ENCODE data around the gene BRPF1.

BRPF1 gene

DNA sequence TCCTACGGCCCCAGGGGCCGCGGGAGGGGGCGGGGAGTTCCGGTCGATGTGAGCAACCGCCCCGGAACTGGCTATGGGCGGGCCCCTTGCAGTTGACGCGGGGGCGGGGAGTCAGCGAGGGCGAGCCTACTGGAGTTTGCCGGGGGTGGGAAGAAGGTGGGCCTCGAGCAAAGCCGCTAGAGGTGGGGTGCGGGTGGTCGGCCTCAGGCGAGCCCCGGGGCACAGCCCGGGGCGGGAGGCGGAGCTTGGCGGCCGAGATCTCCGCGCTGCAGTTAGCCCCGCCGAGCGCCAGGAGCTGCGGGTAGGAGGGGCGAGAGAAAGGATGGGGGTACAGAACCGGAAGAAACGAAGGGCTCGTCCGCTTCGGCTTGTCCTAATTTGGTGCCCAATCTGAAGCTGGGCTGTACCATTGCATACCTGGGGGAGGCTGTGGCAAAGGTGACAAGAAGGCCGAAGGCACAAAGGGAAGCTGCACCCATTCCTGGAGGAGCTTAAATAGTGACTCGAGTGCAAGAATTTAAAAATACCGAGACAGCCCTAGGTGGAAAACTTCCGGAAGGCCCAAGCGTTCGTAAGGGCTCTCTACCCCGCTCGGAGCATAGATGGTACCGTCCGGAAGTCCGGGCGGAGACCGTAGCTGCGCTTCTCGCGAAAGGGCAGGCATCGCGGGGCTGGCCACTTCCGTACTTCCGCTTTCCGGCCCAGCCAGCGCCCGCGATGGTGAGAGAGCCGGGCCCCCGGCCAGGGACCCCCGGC lies 61.0 kb downstream of the BRPF1 start, which contains the start of the genes ARPC4 and TADA3:
TSS of gene ARPC4 (plus strand) at position 678 of the 756 bp plus-strand sequence. CDS start at position 718, 40 bp downstream.
TSS of gene TADA3 (minus strand) at position 69 of the 756 bp plus-strand sequence. CDS start 1,007 bp downstream, outside the sequence.
- DNase-seq, result peak; percentile 97

GRCh38 chr3:9793161-9793781 lies 61.7 kb downstream of the BRPF1 start:
- DNase-seq, result peak; percentile 36

DNA sequence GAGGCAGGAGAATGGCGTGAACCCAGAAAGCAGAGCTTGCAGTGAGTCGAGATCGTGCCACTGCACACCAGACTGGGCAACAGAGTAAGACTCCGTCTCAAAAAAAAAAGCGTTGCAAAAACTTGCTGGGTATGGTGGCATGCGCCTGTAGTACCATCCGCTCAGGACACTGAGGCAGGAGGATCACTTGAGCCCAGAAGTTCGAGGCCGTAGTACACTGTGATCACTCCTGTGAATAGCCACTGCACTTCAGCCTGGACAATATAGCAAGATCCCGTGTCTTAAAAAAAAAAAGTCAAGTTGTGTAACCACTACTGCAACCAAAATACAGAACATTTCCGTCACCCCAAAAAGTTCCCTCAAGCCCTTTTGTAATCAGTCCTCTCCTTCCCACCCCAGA lies 62.9 kb downstream of the BRPF1 start:
- DNase-seq, result no peak

- no peak for DNase-seq
Measured at GRCh38 chr3:9795207-9795606, 63.7 kb downstream of the BRPF1 start.

DNA sequence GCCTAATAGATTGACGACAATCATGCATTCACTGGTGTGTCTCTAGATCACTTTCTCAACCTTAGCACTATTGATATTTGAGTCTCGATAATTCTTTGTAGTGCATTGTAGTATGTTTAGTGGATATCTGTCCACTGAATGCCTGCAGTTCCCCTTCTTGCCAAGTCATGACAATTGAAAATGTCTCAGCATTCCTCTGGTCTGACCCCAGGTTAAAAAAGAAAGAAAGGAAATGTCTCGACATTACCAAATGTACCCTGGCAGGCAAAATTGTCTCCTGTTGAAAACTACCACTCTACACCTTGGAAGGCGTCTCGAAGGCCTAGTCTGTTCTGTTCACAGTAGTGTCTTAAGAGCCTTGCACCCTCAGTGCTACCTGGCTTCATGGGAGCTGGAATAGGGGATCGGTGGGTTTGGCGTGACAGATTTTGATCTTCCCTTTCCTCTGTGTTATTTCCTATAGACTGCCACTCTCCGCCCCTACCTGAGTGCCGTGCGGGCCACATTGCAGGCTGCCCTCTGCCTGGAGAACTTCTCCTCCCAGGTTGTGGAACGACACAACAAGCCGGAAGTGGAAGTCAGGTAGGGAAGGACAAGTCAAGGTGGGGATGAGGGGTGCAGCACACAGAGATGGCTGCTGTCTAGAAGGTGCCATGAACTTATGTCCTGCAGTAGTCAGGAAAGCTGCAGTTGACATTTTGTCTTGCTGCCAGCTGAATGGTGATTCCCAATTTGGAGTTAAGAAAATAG lies 65.8 kb downstream of the BRPF1 start:
- DNase-seq, result no peak
